NB4 (cell line): ENCODE results near the gene CHST15.

Source experiments
- MYC ChIP-seq: IDR thresholded peaks from 2 replicates; pipeline ENCODE4 v1.6.1; 2011; ENCODE audit warnings: low read depth, low read length
- POLR2A ChIP-seq: IDR thresholded peaks from 2 replicates; pipeline ENCODE4 v1.6.1; 2011; ENCODE audit warnings: mild to moderate bottlenecking; ENCODE audit not compliant: insufficient read length; ENCODE audit errors: extremely low read depth
- TF ChIP-seq, protein P1 (sequence below): IDR thresholded peaks from one replicate; pipeline ENCODE4 v1.5.1; 2012; ENCODE audit warnings: low read depth, low read length

- TF ChIP-seq, protein P1, sequence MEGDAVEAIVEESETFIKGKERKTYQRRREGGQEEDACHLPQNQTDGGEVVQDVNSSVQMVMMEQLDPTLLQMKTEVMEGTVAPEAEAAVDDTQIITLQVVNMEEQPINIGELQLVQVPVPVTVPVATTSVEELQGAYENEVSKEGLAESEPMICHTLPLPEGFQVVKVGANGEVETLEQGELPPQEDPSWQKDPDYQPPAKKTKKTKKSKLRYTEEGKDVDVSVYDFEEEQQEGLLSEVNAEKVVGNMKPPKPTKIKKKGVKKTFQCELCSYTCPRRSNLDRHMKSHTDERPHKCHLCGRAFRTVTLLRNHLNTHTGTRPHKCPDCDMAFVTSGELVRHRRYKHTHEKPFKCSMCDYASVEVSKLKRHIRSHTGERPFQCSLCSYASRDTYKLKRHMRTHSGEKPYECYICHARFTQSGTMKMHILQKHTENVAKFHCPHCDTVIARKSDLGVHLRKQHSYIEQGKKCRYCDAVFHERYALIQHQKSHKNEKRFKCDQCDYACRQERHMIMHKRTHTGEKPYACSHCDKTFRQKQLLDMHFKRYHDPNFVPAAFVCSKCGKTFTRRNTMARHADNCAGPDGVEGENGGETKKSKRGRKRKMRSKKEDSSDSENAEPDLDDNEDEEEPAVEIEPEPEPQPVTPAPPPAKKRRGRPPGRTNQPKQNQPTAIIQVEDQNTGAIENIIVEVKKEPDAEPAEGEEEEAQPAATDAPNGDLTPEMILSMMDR = no peak
- TF ChIP-seq POLR2A = no peak
- no peak for TF ChIP-seq MYC
These were observed 43.1 kb downstream of the CHST15 start for GRCh38 chr10:124050021-124051015.
